CMK (cell line): Measurements from ENCODE around the gene AKAP1.

Experiments used
- DNase-seq: peaks from one replicate; pipeline ENCODE4 v3.0.0-alpha.2; 2010; ENCODE audit warnings: low read depth

AKAP1 gene

DNA sequence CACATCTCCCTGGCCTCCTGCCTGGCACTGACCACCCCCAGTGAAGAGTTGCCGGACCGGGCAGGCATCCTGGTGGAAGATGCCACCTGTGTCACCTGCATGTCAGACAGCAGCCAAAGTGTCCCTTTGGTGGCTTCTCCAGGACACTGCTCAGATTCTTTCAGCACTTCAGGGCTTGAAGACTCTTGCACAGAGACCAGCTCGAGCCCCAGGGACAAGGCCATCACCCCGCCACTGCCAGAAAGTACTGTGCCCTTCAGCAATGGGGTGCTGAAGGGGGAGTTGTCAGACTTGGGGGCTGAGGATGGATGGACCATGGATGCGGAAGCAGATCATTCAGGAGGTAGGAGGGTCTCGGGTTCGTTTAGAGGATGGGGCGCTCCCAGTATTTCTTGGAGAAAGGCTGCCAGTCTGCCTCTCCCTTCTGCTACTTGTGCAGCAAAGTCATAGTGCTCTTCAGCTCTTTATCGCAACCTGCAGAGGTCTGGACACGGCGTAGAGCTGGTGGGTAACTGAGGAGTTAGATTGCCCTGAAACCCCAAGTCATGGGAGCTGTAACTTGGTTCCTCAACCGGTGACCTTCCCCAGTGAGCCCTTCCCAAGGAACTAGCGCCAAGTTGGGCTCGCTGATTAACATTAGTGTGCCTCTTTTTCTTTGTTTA is 21.9 kb downstream of the AKAP1 start:
- DNase-seq = no peak

DNA sequence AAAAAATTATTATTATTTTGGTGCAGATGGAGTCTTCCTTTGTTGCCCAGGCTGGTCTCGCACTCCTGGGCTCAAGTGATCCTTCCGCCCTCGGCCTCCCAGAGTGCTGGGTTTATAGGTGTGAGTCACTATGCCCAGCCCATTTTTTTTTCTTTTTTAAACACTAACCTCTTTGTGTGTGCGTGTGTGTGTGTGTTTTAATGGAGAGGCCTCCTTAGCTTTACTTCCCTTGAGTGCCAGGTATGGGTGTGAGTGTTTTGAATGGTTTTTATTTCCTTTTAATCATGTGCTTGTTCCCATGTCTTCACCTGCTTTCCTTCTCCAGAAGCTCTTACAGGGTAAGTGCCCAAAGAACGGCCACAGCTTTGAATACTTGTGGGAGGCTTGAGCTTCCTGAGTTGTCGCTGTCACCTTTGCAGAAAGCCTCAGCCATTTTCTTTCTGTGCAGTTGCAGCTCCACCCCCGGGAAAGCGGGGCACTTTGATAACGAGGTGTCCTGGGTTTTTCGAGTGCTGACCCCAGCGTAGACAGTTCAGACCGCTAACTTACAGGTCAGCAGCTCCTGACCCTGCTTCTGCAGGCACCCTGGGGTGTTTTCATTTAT is 22.6 kb downstream of the AKAP1 start:
- no peak for DNase-seq

DNA sequence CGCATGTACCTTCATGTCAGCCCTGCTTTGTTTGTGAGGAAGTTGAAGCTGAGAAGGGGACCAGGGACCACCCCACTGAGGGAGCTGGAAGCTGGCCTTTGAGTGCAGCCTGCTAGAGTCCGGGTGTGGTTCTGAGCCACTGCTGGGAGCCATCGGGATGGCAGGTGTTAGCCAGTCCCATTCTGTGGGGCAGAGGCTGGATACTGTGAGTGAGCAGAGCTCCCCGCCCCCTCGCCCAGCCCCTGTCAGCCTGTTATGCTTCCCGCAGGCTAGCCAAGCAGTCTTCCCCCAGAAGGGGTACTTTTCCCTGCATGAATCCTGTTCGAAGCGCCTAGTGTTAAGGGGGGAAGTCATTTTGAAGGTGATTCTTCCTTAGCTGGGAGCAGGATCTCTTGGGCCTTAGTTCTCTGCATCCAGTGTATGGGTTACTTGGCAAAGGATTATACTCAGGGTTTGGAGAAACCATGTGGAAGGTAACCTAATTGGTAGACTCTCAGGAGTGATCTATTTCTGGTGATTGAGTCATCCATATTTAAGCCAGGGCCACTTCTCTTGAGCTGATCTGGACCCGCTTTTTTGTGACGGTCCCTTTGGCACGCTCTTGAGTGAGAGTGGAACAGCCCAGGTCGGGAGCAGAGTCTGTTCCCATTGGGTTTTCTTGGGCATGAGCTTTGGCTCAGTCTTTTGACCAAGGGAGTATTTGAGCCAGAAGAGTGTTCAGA is 23.8 kb downstream of the AKAP1 start:
- DNase-seq = no peak

DNA sequence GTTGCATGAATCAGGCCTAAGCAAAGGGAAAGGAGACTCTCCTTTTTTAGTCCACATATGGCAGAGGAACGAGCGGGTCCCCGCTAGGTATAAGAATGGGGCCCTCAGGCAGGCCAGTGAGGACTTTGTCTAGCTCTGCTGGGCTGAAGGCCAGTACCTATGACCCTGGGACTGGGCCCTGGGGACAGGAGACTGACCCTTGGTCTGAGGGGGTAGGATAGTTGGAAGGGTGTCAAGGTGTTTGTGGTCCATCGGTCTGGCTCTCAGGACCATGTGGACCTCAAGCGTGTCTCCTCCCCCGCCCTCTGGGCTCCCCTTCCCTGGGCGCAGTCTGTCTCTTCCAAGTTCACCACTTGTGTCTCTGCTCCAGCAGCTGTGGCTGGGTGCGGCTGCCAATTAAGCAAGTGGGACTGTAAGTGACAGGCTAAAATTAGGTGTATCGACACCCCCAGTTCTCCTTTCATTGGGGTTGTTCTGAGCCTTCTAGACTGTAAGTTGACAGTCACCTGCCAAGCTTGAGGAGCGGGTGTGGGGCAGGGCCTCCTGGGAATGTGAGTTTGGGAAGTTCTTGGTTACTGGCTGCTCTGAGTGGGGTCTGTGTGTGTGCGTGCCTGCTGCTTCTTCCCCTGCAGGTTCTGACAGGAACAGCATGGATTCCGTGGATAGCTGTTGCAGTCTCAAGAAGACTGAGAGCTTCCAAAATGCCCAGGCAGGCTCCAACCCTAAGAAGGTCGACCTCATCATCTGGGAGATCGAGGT is 24.5 kb downstream of the AKAP1 start:
- DNase-seq = no peak

DNA sequence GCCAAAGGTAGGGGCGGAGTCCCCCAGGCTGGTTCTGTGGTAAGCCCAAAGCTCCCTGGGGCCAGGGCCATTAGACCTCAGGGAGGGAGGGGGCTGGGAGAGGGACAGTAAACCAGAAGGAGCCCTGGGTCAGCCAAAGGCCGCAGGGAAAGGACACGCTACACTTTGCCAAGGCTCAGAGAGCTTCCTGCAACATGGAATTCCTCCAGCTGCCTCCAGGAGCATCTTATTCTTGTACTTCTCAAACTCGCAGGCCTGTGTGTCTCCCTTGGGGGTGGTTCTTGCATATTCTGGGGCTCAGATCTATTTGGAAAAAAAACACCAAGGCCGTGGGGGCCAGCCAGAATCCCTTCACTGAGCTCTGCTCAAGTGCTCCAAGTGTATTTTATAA is 25.1 kb downstream of the AKAP1 start:
- no peak for DNase-seq

DNA sequence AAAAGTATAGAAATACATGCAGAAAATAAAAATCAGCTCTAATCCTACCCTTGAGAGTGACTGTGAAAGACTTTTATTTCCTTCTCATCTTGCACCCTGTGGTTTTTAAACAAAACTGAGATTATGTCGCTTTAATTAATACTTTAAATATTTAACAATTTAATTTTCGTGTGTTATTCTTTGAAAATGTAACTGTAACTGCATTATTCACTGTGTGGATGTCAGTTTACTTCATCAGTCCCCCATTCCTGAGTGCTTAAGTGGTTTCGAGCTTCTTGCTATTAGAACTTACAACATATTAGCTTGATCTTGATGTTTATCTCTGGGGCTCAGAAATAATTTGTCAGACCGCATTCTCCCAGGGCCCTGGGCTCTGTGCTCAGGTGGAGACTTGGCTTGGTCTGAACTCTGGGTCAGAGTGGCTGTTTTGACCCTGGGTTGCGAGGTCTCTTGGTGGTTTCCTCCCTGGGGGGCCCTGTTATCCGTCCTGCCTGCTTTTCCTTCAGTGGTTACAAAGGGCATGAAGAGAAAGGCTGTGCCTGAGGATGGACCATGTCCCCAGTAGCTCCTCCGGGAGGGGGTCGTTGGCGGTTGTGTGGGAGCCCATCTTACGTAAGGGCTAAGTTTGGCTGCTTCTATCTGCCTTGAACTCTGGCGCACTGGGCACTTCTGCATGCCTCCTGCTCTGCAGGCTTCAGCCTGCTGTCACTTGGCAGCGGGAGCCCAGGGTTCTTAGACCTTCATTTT is 25.7 kb downstream of the AKAP1 start:
- peak; percentile 65 for DNase-seq

DNA sequence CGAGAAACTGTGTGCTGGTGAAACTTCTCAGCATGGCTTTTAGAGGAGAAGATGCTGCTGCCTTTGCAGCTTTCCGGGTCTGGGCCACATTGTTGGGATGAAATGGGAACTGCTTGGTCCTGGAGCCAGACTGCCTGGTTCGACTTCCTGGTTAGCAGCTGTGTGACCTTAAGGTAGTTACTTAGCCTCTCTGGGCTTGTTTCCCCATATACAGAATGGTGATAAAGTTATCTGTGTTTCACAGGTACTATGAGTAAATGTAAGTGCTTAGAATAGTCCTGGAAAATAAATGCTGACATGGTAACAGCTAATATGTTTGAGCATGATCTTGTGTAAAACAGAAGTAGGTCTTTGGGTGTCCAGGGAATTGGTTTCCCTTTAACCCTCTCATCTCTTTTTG is 26.3 kb downstream of the AKAP1 start:
- no peak for DNase-seq

DNA sequence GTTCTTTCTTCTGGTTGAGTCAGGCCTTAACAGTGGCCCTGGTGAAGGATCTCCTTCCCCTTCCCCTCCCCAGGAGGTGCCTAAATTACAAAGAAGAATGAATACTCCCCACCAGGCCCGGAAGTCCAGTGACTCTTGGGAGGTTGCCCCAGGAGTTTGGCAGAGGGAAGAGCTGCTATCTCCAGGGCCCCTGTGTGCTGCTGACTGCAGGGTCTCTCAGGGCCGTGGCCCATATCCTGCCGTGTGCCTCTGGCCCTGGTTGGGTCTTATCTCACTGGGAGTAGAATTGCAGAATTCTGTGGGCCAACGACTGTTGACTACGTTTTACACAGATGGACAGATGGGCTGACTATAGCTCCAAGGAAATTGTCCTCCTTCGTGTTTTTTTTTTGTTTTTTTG is 28.0 kb downstream of the AKAP1 start:
- DNase-seq = peak; percentile 38

DNA sequence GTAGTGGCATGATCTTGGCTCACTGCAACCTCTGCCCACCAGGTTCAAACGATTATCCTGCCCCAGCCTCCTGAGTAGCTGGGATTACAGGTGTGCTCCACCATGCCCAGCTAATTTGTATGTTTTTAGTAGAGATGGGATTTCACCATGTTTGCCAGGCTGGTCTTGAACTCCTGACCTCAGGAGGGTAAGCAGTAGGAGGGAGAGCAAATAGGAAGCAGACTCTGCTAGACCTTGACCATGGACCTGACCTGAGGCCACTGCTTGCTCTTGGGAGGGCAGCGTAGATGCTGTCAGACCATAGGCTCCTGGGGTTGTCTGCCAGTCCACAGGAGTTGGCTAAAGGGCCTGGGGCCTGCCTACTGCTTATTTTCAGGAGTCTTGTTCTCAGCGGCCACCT is 28.6 kb downstream of the AKAP1 start:
- no peak for DNase-seq

DNA sequence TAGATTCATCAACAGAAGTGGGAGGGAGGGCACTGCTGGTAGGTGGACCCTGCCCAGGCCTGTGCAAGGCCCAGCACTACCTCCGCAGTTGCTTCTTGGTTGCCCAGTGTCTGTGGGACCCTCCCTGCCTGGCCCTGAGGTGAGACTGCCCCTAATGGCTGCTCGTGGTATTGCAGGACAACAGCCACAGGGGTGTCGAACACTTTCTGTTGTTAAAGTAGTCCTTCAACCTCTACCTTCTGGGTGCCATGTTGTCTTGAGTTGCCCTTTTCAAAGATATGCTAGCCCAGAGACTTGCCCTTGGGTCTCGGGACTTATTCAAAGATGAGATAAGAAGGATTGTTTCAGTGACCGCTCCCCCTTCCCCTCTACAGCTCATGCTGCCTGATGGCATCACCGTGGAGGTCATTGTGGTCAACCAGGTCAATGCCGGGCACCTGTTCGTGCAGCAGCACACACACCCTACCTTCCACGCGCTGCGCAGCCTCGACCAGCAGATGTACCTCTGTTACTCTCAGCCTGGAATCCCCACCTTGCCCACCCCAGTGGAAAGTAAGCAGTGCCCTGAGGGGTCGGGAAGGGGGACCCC is 29.1 kb downstream of the AKAP1 start:
- DNase-seq = peak; percentile 26

DNA sequence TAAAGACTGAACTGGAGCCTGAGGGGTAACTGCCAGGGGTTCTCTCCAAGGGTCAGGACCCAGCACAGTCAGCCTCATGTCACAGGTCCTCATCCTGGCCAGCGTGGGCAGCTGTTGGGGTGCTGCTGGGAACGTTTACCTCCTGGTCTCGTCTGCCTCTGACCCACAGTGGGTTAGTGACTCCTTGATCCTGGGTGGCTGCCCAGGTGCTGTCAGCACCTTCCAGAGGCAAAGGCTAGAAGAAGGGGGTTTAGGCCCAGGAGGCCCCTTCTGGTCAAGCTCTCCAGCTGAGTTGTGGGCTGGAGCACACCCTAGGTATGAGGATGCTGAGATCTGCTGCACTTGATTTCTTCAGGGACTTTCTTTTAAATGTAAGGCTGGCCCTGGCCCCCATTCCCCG is 30.3 kb downstream of the AKAP1 start:
- no peak for DNase-seq

DNA sequence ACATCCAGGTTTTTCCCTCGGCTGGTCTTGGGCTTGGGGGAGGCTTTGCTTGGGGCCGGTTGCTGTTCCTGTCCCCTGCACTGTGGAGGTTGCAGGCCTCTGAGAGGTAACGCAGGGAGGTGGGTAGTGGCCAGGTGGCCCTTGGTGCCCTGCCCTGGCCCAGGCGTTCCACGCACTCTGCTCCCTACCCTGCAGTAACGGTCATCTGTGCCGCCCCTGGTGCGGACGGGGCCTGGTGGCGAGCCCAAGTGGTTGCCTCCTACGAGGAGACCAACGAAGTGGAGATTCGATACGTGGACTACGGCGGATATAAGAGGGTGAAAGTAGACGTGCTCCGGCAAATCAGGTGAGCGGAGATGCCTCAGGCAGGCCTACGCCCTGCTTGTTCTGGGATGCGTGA is 30.9 kb downstream of the AKAP1 start:
- no peak for DNase-seq

DNA sequence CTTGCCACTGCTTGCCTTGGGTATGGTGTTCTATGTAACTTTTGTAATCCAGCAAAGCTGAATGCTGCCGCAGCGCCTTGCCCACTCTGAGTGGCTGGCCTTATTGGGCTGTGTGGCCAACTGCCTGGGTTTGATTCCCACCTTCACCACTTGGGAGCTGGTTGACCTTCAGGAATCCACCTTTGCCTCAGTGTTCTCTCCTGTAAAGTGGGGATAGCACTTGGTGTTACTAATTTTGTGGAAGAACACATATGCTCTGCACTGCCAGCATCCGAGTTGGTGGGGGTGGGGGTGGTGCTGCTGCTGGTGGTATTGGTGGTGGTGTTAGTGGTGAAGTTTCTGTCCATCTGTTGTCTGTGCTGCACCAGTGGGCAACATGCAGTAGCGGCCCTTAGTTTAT is 32.8 kb downstream of the AKAP1 start:
- no peak for DNase-seq

DNA sequence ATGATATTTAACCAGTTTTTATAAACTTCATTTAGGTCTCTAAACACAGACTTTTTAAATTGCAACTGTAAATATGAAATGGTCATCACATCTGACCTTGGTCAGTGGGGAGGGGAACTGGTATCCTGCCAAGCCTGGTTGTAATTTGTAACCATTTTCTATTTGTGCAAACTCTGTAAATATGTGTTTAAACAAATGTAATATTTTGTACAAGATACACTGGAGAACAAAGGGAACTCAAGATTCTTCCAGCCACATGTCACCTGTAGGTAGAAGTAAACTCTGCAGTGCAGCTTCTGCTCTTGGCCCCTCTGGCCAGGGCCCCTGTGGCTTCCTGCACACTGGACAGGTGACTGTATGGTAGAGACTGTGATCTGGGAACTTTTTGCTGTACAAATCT is 35.8 kb downstream of the AKAP1 start:
- DNase-seq = no peak

DNA sequence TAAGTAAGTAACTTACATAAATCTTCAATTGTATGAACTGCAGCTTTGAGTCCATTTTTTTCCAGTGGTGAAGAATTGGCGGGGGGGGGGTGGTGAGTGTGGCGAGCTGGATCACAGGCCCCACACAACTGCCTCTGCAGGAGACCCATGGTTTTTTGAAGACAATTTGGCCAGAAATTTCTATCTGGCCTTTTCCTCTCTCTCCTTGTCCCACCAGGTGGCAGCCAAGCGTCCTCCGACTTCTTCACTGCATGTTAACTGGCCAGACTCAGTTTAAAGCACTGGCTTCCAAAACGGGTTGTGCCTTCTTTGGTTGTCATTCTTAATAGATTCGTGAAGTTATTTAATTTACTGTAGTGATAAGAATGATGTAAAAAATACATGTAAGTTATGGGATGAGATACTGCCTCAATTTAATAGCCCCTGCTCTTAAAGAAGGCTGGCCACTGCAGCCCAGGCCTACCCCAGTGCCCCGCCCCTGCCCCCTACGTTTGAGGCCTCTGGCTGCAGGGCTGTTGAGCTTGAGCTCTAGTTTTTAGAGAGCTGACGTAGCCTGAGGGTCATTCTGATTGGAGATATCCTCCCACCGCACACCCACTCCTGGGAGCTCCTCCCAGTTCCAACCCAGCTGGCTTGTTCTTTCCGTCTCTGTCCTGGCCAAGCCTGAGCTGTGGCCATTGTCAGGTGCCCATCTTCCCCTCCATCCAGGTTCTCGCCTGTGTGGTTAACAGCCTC is 36.4 kb downstream of the AKAP1 start:
- DNase-seq = no peak

DNA sequence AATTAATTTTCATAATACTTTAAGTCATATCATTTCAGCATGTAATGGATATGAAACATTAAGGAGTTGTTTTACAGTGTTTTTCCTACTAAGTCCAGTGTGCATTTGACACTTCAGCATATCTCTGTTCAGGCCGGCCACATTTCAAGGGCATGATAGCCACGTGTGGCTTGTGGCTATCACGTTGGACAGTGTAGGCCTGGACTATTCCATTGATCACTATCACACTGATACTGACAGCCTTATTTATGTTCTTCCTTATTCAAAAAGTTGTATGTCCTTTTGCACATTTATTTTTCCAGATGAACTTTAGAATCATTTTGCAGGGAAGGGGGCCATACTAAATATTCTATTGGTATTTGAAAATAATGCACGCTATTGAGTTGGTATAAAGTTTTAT is 39.0 kb downstream of the AKAP1 start:
- DNase-seq = peak; percentile 38

DNA sequence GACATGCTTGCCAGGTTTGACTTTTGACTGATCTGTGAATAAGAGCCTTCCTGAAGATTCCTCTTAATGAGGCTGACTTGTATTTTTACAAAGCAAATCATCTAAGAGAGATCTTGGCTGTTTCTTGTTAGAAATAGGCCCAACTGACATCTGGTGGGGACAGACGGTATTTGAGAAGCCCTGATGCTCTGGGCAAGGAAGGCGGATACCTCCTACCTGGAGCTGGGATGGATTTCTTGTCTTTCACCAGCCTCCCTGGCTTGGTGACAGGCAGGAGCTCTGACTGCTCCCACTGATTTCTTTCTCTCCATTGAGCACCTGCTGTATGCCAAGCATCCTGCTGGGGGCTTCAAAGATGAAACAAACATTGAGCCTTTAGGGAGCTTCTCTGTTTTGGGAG is 40.4 kb downstream of the AKAP1 start:
- no peak for DNase-seq

DNA sequence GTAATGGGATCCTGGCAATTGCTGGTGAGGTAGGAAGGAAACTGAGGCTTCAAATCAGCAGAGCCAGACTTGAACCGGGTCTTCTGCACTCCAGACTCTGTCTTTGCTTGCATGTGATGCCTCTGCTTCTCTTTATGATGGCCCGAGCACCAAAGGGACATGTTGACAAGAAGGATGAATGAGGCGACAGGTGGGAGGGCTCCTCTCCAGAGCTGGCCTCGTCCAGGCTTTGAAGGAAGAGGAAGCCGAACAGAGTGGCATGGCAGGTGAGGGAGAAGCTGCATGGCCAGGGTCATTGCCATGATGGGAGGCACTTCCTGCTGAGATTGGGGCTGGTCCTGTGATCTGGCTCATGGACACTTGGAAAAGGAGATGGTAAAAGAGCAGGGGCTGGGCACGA is 40.8 kb downstream of the AKAP1 start:
- DNase-seq = no peak

DNA sequence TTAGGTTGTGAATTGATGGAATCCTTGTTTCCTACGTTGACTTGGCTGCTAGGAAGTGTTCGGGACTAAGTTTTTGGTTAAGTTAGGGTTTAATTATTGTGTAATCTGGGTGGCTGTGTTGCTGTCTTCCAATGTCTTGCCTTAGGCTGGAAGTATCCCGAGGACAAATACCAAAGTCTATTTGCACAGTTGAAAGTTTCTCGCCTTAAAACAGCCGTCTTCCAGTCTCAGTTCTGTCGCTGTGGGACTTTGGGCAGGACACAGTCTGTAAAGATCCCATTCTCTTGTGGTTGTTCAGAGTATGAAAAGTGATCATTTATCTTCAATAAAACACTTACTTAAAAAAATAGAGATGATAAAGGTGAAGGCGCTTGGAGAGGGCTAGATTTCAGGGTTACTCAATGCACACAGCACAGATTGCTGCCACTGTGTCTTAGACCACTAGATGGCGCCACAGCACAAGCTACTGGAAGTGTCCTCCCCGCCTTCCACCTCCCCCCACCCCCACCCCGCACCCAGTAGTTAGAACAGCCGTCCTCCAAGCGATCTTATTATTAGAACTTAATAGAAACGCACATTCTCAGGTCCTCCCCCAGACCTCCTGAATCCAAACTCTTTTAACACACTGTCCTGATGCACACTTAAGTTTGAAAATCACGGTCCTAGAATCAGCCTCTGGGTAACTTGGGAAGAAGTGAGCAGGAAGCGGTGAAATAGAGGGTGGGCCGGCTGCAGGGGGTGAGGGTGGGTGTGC is 45.8 kb downstream of the AKAP1 start:
- DNase-seq = peak; percentile 31

DNA sequence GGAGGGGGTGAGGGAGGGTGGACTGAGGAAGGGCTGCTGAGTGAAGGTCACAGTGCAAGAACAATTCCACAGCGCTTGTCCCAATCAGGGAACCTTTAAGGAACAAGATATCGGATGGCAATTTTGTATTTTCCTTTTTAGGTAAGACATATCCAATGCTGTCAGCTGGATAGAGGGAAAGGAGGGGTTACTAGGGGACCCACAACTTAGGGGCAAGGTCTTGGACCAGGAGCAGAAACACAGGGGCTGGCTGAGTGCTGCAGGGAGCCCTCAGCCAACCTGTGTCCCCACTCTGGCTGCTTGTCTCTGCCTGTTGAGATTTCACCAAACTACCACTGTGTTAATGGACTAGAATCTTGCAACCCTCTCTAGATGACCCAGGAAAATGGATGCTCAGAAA is 47.6 kb downstream of the AKAP1 start:
- DNase-seq = no peak
